H1 (cell line): ENCODE measurements around the gene RESF1. TPM values are rescaled to one million over a fixed set of nuclear protein-coding genes. Genes with fewer than 3 reads are reported as not detected.

Experiments used
- CTCF ChIA-PET: fragments of 300-600 bp; sonication (Branson Sonifier 250); formaldehyde crosslinking; loops from one replicate; lab custom pipeline; 2021; ENCODE audit not compliant: partially characterized antibody; lab: Charles Lee
- POLR2A ChIA-PET: fragments of 300-600 bp; sonication (Branson Sonifier 250); formaldehyde crosslinking; loops from one replicate; lab custom pipeline; 2021; ENCODE audit warnings: inconsistent platforms; ENCODE audit not compliant: partially characterized antibody; lab: Charles Lee
- DNase-seq, 2 experiments: peaks; one replicate each; pipeline versions ENCODE4 v3.0.0 to v3.0.0-alpha.2; 2010 to 2022; ENCODE audit warnings: low spot score in 2 of 2, low read depth in 1 of 2, mixed read lengths in 1 of 2
- FAIRE-seq: peaks from 2 replicates; lab custom pipeline; 2011; peaks lifted over from hg19 to GRCh38; lab: Jason Lieb, UNC
- H2AFZ ChIP-seq: 2 replicates; pipeline ENCODE4 v1.8.1; 2012; ENCODE audit warnings: low read length, inconsistent platforms
- H2AK5ac ChIP-seq: 2 replicates; pipeline ENCODE4 v1.6.1; 2013; ENCODE audit warnings: low read depth, low read length
- H2BK120ac ChIP-seq: replicated peaks from 2 replicates; pipeline ENCODE3; 2013; ENCODE audit warnings: low read depth, low read length, inconsistent platforms
- H2BK12ac ChIP-seq: 2 replicates; pipeline ENCODE4 v1.6.1; 2013; ENCODE audit warnings: low read depth, low read length
- H2BK15ac ChIP-seq: 2 replicates; pipeline ENCODE4 v1.6.1; 2013; ENCODE audit warnings: low read length
- H2BK20ac ChIP-seq: 2 replicates; pipeline ENCODE4 v1.6.1; 2013; ENCODE audit warnings: low read length
- H2BK5ac ChIP-seq: 2 replicates; pipeline ENCODE4 v1.6.1; 2013; ENCODE audit warnings: low read depth, low read length
- H3K14ac ChIP-seq: 2 replicates; pipeline ENCODE4 v1.6.1; 2013; ENCODE audit warnings: inconsistent platforms; ENCODE audit not compliant: insufficient read length
- H3K18ac ChIP-seq: 2 replicates; pipeline ENCODE4 v1.6.1; 2013; ENCODE audit warnings: low read length; ENCODE audit errors: extremely low read depth
- H3K23ac ChIP-seq: 2 replicates; pipeline ENCODE4 v1.6.1; 2013; ENCODE audit warnings: inconsistent platforms; ENCODE audit not compliant: insufficient read length
- H3K23me2 ChIP-seq: 2 replicates; pipeline ENCODE4 v1.6.1; 2013; ENCODE audit warnings: low read depth, low read length
- H3K27ac ChIP-seq: 2 replicates; pipeline ENCODE4 v1.6.1; 2011; ENCODE audit warnings: low read depth, low read length, inconsistent platforms
- H3K27me3 ChIP-seq, 4 experiments: replicated peaks in 1 of 4; 1 replicate in 1 of 4; 2 replicates in 3 of 4; pipeline versions ENCODE4 v1.6.1 to v1.8.1; 2011 to 2013; ENCODE audit warnings: low read length in 3 of 4, mild to moderate bottlenecking in 3 of 4, inconsistent platforms in 2 of 4, mixed read lengths in 2 of 4, moderate library complexity in 1 of 4; ENCODE audit not compliant: control insufficient read depth in 3 of 4, insufficient read depth in 3 of 4; ENCODE audit errors: extremely low read depth in 1 of 4
- H3K36me3 ChIP-seq, 4 experiments: 2 replicates each; pipeline versions ENCODE4 v1.6.1 to v1.8.1; 2011 to 2013; ENCODE audit warnings: mild to moderate bottlenecking in 4 of 4, low read length in 3 of 4, moderate library complexity in 2 of 4, control low read depth in 1 of 4, inconsistent platforms in 1 of 4; ENCODE audit not compliant: insufficient read depth in 4 of 4, control insufficient read depth in 2 of 4
- H3K4ac ChIP-seq: replicated peaks from 2 replicates; pipeline ENCODE3; 2013; ENCODE audit warnings: low read length, low read depth, mixed read lengths, inconsistent platforms; ENCODE audit not compliant: insufficient read length
- H3K4me1 ChIP-seq, 4 experiments: replicated peaks in 1 of 4; 1 replicate in 1 of 4; 2 replicates in 3 of 4; pipeline versions ENCODE4 v1.6.1 to v1.8.1; 2011 to 2013; ENCODE audit warnings: low read length in 3 of 4, inconsistent platforms in 2 of 4, mixed read lengths in 1 of 4; ENCODE audit not compliant: insufficient read depth in 4 of 4, control insufficient read depth in 3 of 4
- H3K4me2 ChIP-seq, 2 experiments: 2 replicates each; pipeline versions ENCODE4 v1.6.1 to v1.8.1; 2011 to 2013; ENCODE audit warnings: low read depth in 2 of 2, low read length in 2 of 2, control low read depth in 1 of 2, inconsistent platforms in 1 of 2, mild to moderate bottlenecking in 1 of 2; ENCODE audit not compliant: insufficient read depth in 1 of 2
- H3K4me3 ChIP-seq, 4 experiments: fragments of 200-600, 300-600 bp in 1 of 4; sonication (generic), shearing (Covaris generic), sonication (Bioruptor Twin) in 1 of 4; 2 replicates each; pipeline versions ENCODE4 v1.5.1 to v1.8.1; 2011 to 2016; ENCODE audit warnings: low read length in 4 of 4, low read depth in 3 of 4, control low read depth in 2 of 4, inconsistent platforms in 2 of 4, mild to moderate bottlenecking in 2 of 4, mixed read lengths in 1 of 4, moderate library complexity in 1 of 4; ENCODE audit not compliant: insufficient read depth in 2 of 4; ENCODE audit errors: extremely low read depth in 1 of 4
- H3K56ac ChIP-seq: replicated peaks from 2 replicates; pipeline ENCODE3; 2013; ENCODE audit warnings: low read depth, mild to moderate bottlenecking, mixed read lengths, low read length, inconsistent platforms; ENCODE audit not compliant: insufficient read length
- H3K79me1 ChIP-seq: 2 replicates; pipeline ENCODE4 v1.6.1; 2013; ENCODE audit warnings: low read depth, low read length, control low read depth
- H3K79me2 ChIP-seq, 2 experiments: 2 replicates each; pipeline versions ENCODE4 v1.6.1 to v1.8.1; 2012 to 2013; ENCODE audit warnings: low read length in 2 of 2, mild to moderate bottlenecking in 2 of 2, inconsistent platforms in 1 of 2; ENCODE audit not compliant: insufficient read depth in 2 of 2, control insufficient read depth in 1 of 2
- H3K9ac ChIP-seq, 4 experiments: replicated peaks in 1 of 4; 1 replicate in 1 of 4; 2 replicates in 3 of 4; pipeline versions ENCODE4 v1.6.1 to v1.8.1; 2011 to 2013; ENCODE audit warnings: low read depth in 3 of 4, low read length in 3 of 4, control low read depth in 2 of 4, mild to moderate bottlenecking in 2 of 4, moderate library complexity in 2 of 4, inconsistent platforms in 1 of 4; ENCODE audit errors: extremely low read depth in 1 of 4
- H3K9me3 ChIP-seq, 2 experiments: 2 replicates each; pipeline versions ENCODE4 v1.6.1 to v1.8.1; 2012 to 2013; ENCODE audit warnings: mild to moderate bottlenecking in 2 of 2, moderate library complexity in 2 of 2, control low read depth in 1 of 2, inconsistent platforms in 1 of 2, low read depth in 1 of 2, low read length in 1 of 2, mixed read lengths in 1 of 2; ENCODE audit not compliant: insufficient read depth in 2 of 2
- H4K20me1 ChIP-seq, 2 experiments: replicated peaks in 1 of 2; 2 replicates each; pipeline versions ENCODE3 to v1.8.1; 2011 to 2013; ENCODE audit warnings: inconsistent platforms in 2 of 2, low read length in 2 of 2, mild to moderate bottlenecking in 1 of 2; ENCODE audit not compliant: insufficient read depth in 2 of 2, control insufficient read depth in 1 of 2
- H4K5ac ChIP-seq: 2 replicates; pipeline ENCODE4 v1.6.1; 2013; ENCODE audit warnings: low read length, low read depth, mixed read lengths, inconsistent platforms; ENCODE audit not compliant: insufficient read length
- H4K8ac ChIP-seq: 2 replicates; pipeline ENCODE4 v1.8.0; 2013; ENCODE audit warnings: mild to moderate bottlenecking, moderate library complexity, low read length, inconsistent platforms; ENCODE audit not compliant: insufficient read depth; ENCODE audit errors: extremely low read depth
- H4K91ac ChIP-seq: replicated peaks from 2 replicates; pipeline ENCODE3; 2013; ENCODE audit warnings: low read length, mixed read lengths, inconsistent platforms; ENCODE audit not compliant: insufficient read length
- CBX5 ChIP-seq: fragments of 300-800, 300-1000 bp; sonication (generic); IDR thresholded peaks from 2 replicates; pipeline ENCODE4 v1.7.1; 2016; ENCODE audit warnings: antibody characterized with exemption, low read length, low read depth
- CEBPB ChIP-seq: IDR thresholded peaks from 2 replicates; pipeline ENCODE4 v1.6.1; 2012; ENCODE audit warnings: low read depth, low read length
- EZH2 ChIP-seq: fragments of 200-600 bp; sonication (generic); IDR thresholded peaks from 2 replicates; pipeline ENCODE4 v1.7.1; 2012; ENCODE audit warnings: low read depth, mild to moderate bottlenecking, moderate library complexity, low read length, inconsistent platforms; ENCODE audit not compliant: severe bottlenecking
- GABPA ChIP-seq: IDR thresholded peaks from 2 replicates; pipeline ENCODE4 v1.6.1; 2011; ENCODE audit warnings: mild to moderate bottlenecking, low read length, moderate library complexity, borderline replicate concordance; ENCODE audit not compliant: insufficient read depth
- HDAC6 ChIP-seq: IDR thresholded peaks from one replicate; pipeline ENCODE4 v1.7.1; 2012; ENCODE audit warnings: low read depth, mild to moderate bottlenecking, inconsistent platforms, low read length, moderate library complexity
- RNF2 ChIP-seq: fragments of 200-900, 300-1000 bp; sonication (generic); IDR thresholded peaks from 2 replicates; pipeline ENCODE4 v1.7.1; 2016; ENCODE audit warnings: borderline replicate concordance, low read depth, mild to moderate bottlenecking, antibody characterized with exemption, low read length; ENCODE audit not compliant: poor library complexity, severe bottlenecking; ENCODE audit errors: missing control alignments
- SAP30 ChIP-seq: fragments of 300-600 bp; sonication (generic); IDR thresholded peaks from 2 replicates; pipeline ENCODE4 v1.7.1; 2012; ENCODE audit warnings: low read length, moderate library complexity, mild to moderate bottlenecking, inconsistent platforms; ENCODE audit not compliant: insufficient read depth, insufficient replicate concordance
- SIRT6 ChIP-seq: IDR thresholded peaks from one replicate; pipeline ENCODE4 v1.7.1; 2012; ENCODE audit warnings: low read length, inconsistent platforms
- SIX5 ChIP-seq: IDR thresholded peaks from 2 replicates; pipeline ENCODE4 v1.6.1; 2011; ENCODE audit warnings: mild to moderate bottlenecking, low read depth, low read length
- polyA plus RNA-seq, 7 experiments: library from polyadenylated mRNA; depleted of rRNA in 3 of 7; stranded (reverse) in 5 of 7; unstranded in 2 of 7; fragments of >200 nt in 5 of 7; fragments of 200-250 nt in 2 of 7; gene quantifications; 1 replicate in 5 of 7; 2 replicates in 1 of 7; 4 replicates in 1 of 7; pipeline versions ENCODE4 v1.2.1 to v1.2.3, GENCODE V29; 2011 to 2013; ENCODE audit warnings: missing spikeins in 2 of 7, mixed read lengths in 2 of 7
- total RNA-seq: library from RNA; stranded (reverse); fragmentation: NEBNext Ultra II Directional; extraction: Animal tissue kit (Norgen Biotek cat#: 25700); gene quantifications from 2 replicates; pipeline ENCODE4 v1.2.1, GENCODE V29; 2021

Gene RESF1
- total and polyA plus RNA-seq, 2 of the 8 experiments (the other 6 are each of a cell fraction or from before 2014, with no cell fraction given) = 64.3 to 128 TPM

GRCh38 chr12:31950492-31950891 lies 8.7 kb upstream of the RESF1 start:
- Histone ChIP-seq H3K56ac (no peak overlapping the region), H4K8ac (no peak overlapping the region), H2AK5ac (no peak overlapping the region), H3K9me3 (peaks cover 5 to 6% of the 10 kb centered on the region in 2 experiments; a peak in 1 of 4 replicates), H4K91ac (no peak overlapping the region), H3K79me2 (no peaks in the 10 kb centered on the region), H3K4ac (no peak overlapping the region), H3K4me2 (no peak overlapping the region), H3K4me3 (no peak overlapping the region), H3K27ac (no peak overlapping the region), H4K5ac (no peak overlapping the region), H3K4me1 (no peaks in the 10 kb centered on the region), H2BK120ac (no peak overlapping the region), H2AFZ (no peak overlapping the region), H3K79me1 (no peaks in the 10 kb centered on the region), H3K23ac (no peak overlapping the region), H2BK12ac (no peak overlapping the region), H2BK15ac (no peak overlapping the region), H2BK20ac (no peak overlapping the region), H3K23me2 (no peaks in the 10 kb centered on the region; the same call in 1 of the 2 replicates), H3K14ac (no peak overlapping the region), H3K18ac (no peak overlapping the region; the same call in 1 of the 2 replicates), H3K9ac (no peak overlapping the region), H2BK5ac (no peak overlapping the region), H3K27me3 (no peaks in the 10 kb centered on the region), H3K36me3 (no peaks in the 10 kb centered on the region), H4K20me1 (no peaks in the 10 kb centered on the region)
- ChIA-PET POLR2A (interaction anchor here (0.7 to 1.5 kb wide), 3 partner anchors 8 to 224 kb away, joined by 3 to 4 read pairs (median 3); partner anchors contain the start of gene RESF1), CTCF (interaction anchor here (0.7 to 0.8 kb wide), 3 partner anchors 12 to 33 kb away, joined by 3 to 4 read pairs (median 3); no protein-coding TSS in a partner anchor)
- DNase-seq (no peak), FAIRE-seq (no peak)
- TF ChIP-seq CEBPB = no peak
- TF ChIP-seq RNF2 = no peak
- no peak for TF ChIP-seq SAP30
- TF ChIP-seq EZH2 = no peak
- no peak for TF ChIP-seq HDAC6
- TF ChIP-seq GABPA = no peak
- no peak for TF ChIP-seq SIRT6
- TF ChIP-seq CBX5 = no peak
- TF ChIP-seq SIX5 = no peak
